A673 (cell line): ENCODE measurements around the gene UVRAG.

Experiments
- CTCF ChIP-seq: fragments of 300-800, 200-600 bp; sonication (generic); conservative IDR thresholded peaks from 2 replicates; pipeline ENCODE4 v1.5.1; 2017; ENCODE audit warnings: low read depth, mild to moderate bottlenecking, antibody characterized with exemption, low read length, moderate library complexity, mixed read lengths
- EZH2 ChIP-seq: fragments of 200-600 bp; sonication (generic); IDR thresholded peaks from 2 replicates; pipeline ENCODE4 v1.6.1; 2017; ENCODE audit warnings: borderline replicate concordance, low read depth, mild to moderate bottlenecking, mixed read lengths, antibody characterized with exemption, low read length; ENCODE audit not compliant: poor library complexity, severe bottlenecking

DNA sequence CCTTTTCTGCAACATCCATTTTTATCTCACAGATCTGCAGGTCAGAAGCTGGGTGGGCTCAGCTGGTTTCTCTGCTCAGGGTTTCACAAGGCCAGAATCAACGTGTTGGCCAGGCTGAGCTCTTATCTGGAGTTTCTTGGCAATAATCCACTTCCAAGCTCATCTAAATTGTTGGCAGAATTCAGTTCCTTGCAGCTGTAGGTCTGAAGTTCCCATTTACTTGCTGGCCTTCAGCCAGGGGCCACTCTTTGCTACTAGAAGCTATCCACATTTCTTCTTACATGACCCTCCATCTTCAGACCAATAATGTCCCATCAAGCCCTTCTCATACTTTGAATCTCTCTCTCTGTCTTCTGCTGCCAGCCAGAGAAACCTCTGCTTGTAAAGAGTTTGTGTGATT, 287.8 kb downstream of the UVRAG start:
- TF ChIP-seq CTCF (no peak), EZH2 (no peak)
